ENCODE measurements around the gene CWC25. TPM values are rescaled to one million over a fixed set of nuclear protein-coding genes. Genes with fewer than 3 reads are reported as not detected.

The CWC25 gene
- total RNA-seq = 8.5 and 9.7 TPM in 2 replicates

DNA sequence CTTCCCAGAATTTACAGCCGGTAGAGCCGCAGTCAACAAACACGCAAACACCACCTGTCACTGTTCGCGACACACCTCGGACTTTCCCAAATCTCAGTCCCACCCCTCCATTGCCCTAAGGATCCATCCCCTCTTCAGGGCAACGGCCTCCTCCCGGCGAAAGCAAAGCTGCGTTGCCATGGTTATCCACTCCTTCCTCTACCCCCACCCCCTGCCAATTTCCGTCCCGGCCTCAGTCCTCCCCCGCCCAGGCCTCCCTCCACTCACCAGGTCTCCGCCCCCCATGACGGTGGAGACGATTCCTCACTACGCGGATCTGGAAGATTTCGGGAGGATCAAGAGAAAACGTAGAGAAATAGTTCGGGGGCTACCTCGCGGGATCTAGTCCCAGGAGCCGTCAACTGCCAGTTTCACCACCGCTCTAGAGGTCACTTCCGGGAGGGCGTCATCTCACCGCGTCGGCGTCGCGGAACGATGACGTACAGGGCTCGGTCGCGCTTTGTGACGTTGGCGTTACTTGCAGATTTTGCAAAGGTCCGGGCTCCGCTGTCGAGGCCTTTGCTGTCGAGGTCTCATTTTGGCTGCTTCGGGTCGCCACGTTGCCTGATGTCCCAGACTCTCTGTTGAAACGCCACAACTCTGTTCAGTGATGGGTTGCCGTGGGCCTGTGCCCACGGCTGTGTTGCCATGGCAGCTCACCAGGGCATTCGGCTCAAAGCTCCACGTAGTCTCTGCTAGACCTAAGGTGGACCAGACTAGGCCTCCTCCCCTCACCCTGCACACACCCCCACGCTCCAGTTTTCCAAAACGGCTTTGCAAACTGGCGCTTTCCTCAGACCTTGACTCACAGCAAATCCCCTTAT, at the start of gene CWC25:
TSS of gene CWC25 (minus strand) at position 423 of the 863 bp plus-strand sequence. CDS start at position 285, 138 bp downstream.

DNA sequence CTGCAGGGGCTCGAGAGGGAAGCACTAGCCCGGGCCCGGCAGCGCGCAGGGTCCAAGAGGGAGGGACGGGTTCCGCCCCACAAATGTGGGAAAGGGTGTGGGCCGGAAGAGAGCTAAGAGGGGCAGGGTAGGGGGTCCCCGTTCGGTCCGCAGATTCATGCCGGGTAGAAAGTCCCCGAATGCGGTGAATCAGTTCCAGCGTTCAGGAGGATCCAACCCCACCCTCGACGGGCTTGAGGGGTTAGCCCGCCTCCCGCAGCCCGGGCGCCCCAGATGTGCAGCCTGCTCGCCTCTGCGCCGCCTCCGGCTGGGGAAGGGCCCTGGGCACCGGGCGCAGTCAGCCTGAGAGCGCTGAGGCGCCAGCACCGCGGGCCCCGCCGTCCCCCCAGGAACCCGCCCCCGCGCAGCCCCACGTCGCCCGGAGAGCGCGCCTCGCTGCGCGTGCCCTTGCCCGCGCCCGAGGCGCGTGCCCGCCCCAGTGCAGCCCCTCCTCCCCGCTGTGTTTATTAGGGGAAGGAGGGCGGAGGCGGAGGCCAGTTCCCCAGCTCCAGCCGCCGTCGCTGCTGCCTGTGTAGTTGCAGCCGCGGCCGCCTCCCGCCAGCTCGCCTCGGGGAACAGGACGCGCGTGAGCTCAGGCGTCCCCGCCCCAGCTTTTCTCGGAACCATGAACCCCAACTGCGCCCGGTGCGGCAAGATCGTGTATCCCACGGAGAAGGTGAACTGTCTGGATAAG, 44.6 kb upstream of the CWC25 start, which contains the start of gene LASP1:
TSS of gene LASP1 (plus strand) at position 533 of the 733 bp plus-strand sequence. CDS start at position 665, 132 bp downstream.

DNA sequence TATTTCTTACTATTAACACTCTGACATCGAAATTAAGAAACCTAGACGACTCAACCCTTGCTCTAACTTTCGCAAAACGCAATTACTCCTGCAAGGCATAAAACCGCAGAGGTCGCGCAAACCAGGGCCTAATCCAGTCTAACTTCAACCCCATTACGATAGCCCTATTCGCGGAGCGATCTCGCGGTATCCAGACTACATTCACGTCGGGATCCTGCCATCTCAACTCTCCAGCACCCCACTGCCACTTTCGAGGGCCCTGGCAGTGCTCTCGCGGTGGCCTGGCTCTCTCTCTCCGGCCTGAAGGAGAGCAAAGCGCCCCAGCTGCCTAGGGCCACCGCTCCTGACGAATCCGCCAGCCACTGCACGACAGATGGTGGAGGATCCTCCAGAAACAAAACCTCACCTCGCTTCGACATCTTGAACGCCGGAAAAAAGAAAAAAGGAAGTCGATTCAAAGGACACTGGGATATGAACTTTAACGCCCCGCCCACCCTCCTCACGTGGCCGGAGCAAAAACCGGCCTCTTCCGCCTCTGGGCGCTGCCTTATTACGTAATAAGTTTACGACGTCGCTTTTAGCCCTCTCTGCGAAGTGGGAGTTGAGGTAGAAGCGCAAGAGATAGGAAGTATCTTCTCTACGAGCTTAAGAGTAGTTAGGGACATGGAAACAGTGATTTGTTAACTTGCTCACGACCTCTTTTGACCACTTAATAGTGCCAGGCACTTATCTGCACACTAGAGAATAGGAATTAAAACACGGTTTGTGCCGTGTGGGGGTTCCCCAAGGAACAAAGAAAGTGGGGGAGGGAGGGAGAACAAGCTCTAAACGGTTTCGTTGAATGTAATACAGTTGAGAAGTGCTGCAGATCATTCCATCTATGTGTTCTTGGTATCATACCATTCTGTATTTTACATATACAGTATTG, 28.4 kb upstream of the CWC25 start, which contains the start of gene RPL23:
TSS of gene RPL23 (minus strand) at position 430 of the 928 bp plus-strand sequence. CDS start at position 419, 11 bp downstream.

DNA sequence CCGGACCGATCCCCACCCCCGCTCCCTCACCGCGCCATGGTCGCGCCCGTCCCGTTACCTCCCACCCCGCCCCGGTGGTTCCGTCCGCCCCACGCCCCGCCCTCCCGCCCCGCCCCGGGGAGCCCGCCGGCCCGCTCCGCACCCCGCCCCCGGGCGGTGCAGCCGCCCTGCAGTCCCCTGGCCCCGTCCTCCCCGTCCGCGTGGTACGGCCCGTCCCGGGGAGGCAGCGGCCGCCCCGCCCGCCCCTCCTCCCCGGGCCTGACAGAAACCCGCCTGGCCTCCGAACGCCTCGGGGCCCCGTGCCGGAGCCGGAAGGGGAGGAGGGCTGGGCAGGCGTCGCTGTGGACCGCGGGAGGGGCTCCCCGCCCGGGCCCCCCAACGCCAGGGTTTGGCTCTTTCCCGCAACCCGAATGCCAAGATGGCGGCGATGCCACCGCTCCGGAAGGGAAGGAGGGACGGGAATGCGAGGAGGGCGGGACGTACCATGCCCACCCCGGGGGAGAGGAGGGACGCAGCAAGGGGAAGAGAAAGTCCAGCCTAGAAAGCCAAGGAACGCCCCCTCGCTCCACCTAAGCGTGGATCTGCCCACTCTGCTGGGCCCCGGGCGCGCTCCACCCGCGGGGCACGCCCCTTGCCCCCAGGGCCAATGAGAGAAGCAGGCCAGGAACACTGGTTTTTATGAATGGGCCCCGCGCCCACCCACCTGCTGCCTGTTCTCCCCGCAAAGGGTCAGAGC, 25.5 kb downstream of the CWC25 start, which contains the start of gene PIP4K2B:
TSS of gene PIP4K2B (minus strand) at position 56 of the 736 bp plus-strand sequence. CDS start 132 bp downstream, outside the sequence.

DNA sequence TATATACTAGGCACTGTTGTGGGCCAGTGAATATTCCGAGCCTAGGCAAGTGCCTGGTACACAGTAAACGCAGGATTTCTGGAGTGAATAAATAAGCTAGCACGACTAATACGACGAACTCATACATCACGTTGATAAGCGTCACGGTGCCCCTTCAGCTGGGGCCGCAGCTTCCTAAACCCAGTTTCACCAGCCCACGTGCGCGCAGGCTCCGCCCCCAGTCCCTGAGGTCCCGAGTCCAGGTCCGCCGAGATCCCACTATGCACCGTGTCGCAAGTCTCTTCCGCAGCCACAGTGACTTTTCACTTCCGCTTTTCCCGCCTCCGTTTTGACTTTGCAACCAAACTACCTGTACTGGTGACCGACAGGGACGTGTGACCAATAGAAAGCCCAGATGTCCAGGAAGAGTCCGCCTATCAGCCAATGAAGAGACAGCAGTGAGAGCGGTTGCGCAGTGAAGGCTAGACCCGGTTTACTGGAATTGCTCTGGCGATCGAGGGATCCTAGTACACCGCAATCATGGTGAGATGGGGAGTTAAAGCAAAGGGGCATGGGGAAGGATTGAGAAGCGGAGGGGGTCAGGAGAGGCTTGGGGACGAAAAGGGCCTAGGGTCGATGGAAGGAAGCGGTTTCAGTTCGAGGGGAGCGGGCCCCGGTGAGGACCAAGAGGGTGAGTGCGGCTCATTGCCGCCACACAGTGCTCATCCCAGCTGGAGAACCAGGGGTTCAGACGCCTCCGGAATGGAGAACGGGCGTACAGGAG, 72.6 kb downstream of the CWC25 start, which contains the start of gene PSMB3:
TSS of gene PSMB3 (plus strand) at position 434 of the 763 bp plus-strand sequence. CDS start at position 520, 86 bp downstream.

Other genes with a start within 250 kb of the CWC25 start
- under 0.01 TPM in 1 of 2 replicates, not detected in the other for gene SRCIN1, start 219.4 kb downstream of the CWC25 start, total RNA-seq
- gene EPOP, start 150.4 kb downstream of the CWC25 start, total RNA-seq = 0.33 and 0.60 TPM in 2 replicates
- 20.0 and 20.5 TPM in 2 replicates for gene MLLT6, start 120.0 kb downstream of the CWC25 start, total RNA-seq
- gene CISD3, start 95.0 kb downstream of the CWC25 start, total RNA-seq = 2.0 and 2.9 TPM in 2 replicates
- 3.6 TPM in 2 replicates for gene PCGF2, start 77.0 kb downstream of the CWC25 start, total RNA-seq
- 298 and 351 TPM in 2 replicates for gene PSMB3, start 72.6 kb downstream of the CWC25 start, total RNA-seq
- 30.3 and 37.2 TPM in 2 replicates for gene PIP4K2B, start 25.8 kb downstream of the CWC25 start, total RNA-seq
- 2,234 and 2,254 TPM in 2 replicates for gene RPL23, start 28.4 kb upstream of the CWC25 start, total RNA-seq
- gene LASP1, start 44.7 kb upstream of the CWC25 start, total RNA-seq = 51.6 and 64.0 TPM in 2 replicates
- gene FBXO47, start 142.1 kb upstream of the CWC25 start, total RNA-seq = under 0.01 TPM in 1 of 2 replicates, not detected in the other